SIG-M5 treated with dmso at 0.1 percent for 504 hours (cell line): ENCODE data around the gene KCNG2.

Source experiments
- DNase-seq: peaks from one replicate; lab custom pipeline; 2025; ENCODE audit not compliant: unreplicated experiment; lab: John Stamatoyannopoulos, UW

KCNG2 gene

GRCh38 chr18:79818036-79818435 lies 20.3 kb downstream of the KCNG2 start:
- DNase-seq, result no peak

GRCh38 chr18:79818631-79819030 lies 20.9 kb downstream of the KCNG2 start:
- no peak for DNase-seq

DNA sequence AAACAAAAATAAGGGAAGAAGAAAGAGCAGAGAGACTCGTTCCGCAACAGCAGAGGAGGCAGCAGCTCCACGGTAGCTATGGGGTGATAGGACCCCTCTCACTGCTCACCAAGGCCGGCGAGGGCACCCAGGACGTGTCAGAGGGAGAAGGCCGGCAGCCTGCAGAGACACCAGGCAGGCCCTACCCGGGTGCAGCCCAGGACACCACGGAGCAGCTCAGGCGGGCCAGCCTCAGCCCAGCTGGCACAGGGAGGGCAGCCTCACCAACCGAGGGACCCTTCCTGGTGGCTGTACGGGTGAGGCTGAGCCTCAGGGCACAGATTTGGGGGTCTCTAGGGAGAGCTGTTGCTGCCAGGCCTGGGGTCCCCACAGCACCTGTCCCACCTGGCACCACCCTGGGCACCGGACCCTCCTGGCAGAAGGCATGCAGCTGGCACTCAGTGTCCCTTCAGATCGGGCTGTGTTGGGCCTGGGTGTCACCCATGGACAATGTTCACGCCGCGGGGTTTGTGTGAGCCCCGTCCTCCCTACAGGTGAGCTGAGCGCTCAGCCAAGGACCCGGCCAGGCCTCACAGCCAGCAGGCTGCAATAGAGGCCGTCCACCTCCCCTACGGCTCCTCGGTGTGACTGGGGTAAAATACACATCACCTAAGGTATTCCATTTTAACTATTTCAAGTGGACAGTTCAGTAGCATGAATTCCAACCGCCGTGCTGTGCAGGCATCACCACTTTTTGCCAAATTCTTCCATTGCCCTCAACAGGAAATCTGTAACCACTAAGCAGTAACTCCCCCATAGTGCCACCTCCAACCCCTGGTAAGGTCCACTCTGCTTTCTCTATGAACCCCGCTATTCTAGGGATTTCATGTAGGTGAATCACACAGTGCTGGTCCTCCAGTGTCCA lies 21.6 kb downstream of the KCNG2 start:
- DNase-seq, result no peak

- DNase-seq, result peak; percentile 95
These were observed 22.2 kb downstream of the KCNG2 start for GRCh38 chr18:79819968-79820351.

DNA sequence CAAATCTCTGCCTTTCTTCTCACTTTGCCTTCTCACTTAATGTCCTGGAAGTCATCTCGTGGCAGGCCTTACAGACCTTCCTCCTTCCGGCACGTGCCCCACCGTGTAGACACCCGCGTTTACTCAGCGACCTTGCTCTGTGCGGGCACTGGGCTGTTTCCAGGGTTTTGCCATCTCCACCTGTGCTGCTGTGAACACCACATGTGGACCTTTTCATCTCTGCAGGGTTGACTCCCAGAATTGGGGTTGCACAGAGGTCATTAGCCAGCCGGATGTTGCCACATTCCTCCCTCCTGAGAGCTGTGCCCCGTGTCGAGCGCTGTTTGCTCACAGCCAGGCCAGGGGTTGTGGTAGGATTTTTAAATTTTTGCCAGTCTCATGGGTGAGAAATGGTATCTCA lies 25.4 kb downstream of the KCNG2 start:
- DNase-seq, result no peak

GRCh38 chr18:79825913-79826312 lies 28.2 kb downstream of the KCNG2 start:
- DNase-seq, result no peak

DNA sequence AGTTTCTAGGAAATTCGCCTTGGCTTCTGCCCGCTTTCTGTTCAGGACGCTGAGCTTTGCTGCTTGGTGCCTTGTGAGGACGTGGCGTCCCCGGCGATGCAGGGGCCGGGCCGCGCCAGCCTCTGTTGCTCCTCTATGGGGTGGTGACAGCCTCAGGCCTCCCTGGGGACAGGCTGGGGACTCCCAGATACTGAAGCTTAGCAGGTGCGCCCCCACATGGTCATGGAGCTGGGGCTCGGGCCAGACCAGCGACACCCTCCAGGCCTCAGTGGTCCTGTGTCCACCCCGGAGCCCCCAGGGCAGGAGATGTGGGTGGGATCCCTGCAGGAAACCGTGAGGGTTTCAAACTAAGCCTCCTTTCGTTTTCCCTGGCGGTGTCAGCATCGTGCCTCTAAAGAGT lies 29.2 kb downstream of the KCNG2 start:
- no peak for DNase-seq

DNA sequence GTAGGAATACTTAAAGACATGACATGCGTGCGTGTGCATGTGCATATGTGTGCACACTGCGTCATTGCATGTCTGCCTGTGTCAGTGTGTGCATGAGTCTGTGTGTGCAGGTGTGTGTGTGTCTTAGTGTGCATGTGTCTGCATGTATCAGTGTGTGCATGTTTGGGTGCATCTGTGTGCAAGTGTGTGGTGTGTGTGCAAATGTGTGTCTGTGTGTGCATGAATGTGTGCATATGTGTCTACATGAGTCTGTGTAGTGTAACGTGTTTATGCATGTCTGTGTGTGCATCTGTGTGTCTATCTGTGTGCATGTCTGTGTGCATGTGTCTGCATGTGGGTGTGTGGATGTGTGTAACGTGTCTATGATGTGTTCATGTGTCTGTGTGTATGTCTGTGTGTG lies 30.5 kb downstream of the KCNG2 start:
- DNase-seq, result no peak

GRCh38 chr18:79829136-79829854 lies 31.6 kb downstream of the KCNG2 start:
- DNase-seq, result no peak

GRCh38 chr18:79832169-79832568 lies 34.4 kb downstream of the KCNG2 start:
- DNase-seq, result no peak

DNA sequence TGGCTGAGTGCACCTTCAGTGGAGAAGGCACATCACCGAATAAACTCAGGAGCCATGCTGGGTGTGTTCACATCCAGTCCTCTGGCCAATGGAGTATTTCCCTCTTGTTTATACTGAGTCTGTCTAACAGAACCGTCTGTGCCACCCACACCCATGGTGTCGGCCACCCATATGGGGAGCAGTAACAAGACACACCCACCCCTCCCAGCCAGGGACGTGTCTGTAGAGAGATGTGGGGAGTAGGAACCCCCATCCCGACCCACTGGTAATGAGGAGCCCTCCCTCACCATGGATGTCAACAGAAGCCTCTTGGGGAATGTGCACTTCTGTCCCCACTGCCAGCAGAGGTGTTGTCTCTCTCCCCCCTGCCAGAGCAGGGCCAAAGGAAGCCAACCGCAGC lies 37.1 kb downstream of the KCNG2 start:
- no peak for DNase-seq

DNA sequence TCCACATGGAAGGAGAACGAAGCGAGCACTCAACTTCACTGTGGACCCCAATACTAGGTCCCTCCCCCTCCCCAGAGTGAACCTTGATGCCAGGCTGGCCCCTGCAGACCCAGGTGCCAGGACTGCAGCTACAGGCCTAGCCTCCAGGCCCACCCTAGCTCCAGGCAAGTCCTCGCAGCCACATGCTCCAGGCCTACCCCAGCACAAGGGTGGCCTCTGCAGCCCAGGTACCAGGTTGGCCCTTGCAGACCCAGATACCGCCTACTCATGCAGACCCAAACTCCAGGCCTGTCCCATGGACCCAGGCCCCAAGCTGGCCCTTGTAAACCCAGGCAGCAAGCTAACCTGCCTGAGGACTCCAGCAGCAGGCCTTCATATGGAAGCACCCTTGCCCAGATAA lies 44.2 kb downstream of the KCNG2 start:
- DNase-seq, result no peak

DNA sequence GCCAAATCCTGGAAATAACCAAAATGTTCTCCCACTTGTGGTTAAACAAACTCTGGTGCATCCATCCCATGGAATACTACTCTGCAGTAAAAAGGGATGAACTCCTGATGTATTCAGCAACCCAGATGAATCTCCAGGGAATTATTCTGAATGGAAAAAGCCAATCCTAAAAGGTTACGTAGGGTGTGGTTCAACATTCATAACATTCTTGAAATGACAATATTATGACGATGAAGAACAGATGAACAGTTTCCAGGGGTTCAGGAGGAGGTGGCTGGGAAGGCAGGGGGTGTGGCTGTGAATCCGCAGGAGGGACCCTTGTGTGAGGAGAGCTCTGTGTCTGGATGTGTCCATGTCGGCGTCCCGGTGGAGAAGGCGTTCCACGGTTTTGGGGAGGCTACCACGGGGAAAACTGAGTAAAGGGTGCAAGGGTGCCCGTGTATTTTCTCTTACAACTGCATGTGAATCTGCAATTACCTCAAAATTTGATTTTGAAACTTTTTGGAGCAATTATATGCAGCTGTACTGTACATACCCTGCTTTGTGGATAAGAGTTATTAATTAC lies 47.3 kb downstream of the KCNG2 start:
- no peak for DNase-seq

GRCh38 chr18:79846936-79847557 lies 49.3 kb downstream of the KCNG2 start:
- DNase-seq, result no peak

- DNase-seq, result no peak
These were observed 50.0 kb downstream of the KCNG2 start for GRCh38 chr18:79847606-79848293.

DNA sequence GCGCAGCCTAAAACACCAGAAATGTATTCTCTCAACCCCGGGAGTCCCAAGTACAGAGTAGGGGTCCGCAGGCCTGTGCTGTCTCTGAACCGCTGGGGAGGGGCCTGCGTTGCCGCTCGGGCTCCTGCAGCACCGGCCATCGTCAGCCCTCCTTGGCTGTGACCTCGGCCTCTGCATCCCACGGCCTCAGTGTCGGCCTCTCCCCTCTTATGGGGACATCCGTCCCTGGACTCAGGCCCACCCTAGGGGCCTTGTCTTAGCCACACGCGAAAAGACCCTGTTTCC lies 50.5 kb downstream of the KCNG2 start:
- no peak for DNase-seq

DNA sequence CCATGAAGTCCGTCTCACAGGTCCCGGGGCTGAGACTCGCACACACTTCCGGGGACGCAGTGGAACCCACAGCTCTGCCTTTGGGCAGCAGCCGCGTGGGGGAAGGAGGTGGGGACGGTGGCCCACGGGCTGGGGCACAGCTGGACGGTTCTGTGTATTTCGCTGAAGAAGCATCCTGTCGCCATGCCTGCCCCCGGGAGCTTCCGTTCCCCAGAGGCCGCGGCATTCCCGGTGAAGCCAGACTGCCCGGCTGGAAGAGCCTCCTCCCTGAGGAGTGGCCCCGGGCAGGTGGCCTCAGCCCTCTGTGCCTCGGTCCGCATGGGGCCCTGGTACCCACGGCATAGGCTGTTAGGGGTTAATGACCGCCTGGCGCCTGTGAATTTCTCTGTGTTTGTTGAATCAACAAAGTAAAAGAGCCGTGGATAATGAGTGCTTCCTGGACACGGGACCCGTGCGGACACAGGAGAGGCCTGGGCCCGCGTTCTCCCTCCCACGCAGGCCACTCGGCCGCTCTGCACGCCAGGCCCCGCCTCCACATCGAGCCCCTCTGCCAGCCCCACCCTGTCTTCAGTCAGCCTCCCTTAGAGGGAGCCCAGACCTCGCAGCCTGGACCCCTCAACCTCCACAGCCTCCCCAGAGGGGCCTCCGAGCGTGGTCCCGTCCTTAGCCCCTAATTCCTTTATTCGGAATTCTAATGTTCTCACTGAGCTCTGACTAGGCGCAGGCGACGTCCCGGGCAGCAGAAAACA lies 51.0 kb downstream of the KCNG2 start:
- DNase-seq, result no peak

- DNase-seq, result no peak
These were observed 51.8 kb downstream of the KCNG2 start for GRCh38 chr18:79849328-79850207.

- no peak for DNase-seq
These were observed 53.0 kb downstream of the KCNG2 start for GRCh38 chr18:79850731-79851130.

DNA sequence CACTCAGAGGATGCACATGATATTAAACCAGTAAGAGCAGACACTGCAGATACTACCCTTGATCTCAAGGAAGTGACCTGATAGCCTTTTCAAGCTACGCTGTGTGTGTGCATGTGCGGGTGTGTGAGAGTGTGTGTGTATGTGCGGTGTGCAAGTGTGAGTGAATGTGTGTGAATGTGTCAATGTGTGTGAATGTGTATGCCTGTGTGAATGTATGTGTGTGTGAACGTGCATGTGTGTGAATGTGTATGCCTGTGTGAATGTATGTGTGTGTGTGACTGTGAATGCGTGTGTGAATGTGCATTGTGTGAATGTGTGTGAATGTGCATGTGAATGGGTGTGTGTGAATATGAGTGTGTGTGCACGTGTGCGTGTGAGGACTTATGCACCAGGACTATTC lies 53.8 kb downstream of the KCNG2 start:
- DNase-seq, result no peak
